CD4-positive, alpha-beta T cell treated with Interleukin-4 for 4 hours (primary cell): ENCODE measurements around the gene CNIH1.

Experiments
- DNase-seq: peaks from one replicate; pipeline ENCODE4 v3.0.0-alpha.2; 2020

Gene CNIH1

GRCh38 chr14:54377501-54377900 is 63.7 kb downstream of the CNIH1 start:
- no peak for DNase-seq

- DNase-seq = no peak
Measured at GRCh38 chr14:54374117-54374884, 66.9 kb downstream of the CNIH1 start.
